MM.1S (cell line): Measurements from ENCODE around the gene TMEM156.

Experiments
- DNase-seq: peaks from one replicate; pipeline ENCODE4 v3.0.0-alpha.2; 2015
- H2AFZ ChIP-seq: fragments of 300-600 bp; sonication (generic); 2 replicates; pipeline ENCODE4 v1.6.0; 2016; ENCODE audit warnings: antibody characterized with exemption, low read length
- H3F3A ChIP-seq: fragments of 300-600 bp; sonication (generic); 2 replicates; pipeline ENCODE4 v1.6.1; 2016; ENCODE audit warnings: mild to moderate bottlenecking, antibody characterized with exemption, low read length, moderate library complexity, mixed read lengths; ENCODE audit not compliant: insufficient read depth
- H3K27ac ChIP-seq: fragments of 300-600 bp; sonication (generic); 2 replicates; pipeline ENCODE4 v1.5.1; 2016; ENCODE audit warnings: mild to moderate bottlenecking, low read length
- H3K27me3 ChIP-seq: fragments of 300-600 bp; sonication (generic); replicated peaks from 2 replicates; pipeline ENCODE4 v1.6.0; 2016; ENCODE audit warnings: low read length; ENCODE audit not compliant: insufficient read depth
- H3K36me3 ChIP-seq: fragments of 300-600 bp; sonication (generic); replicated peaks from 2 replicates; pipeline ENCODE4 v1.6.1; 2016; ENCODE audit warnings: mild to moderate bottlenecking, low read length, mixed read lengths; ENCODE audit not compliant: insufficient read depth
- H3K4me1 ChIP-seq: fragments of 300-600 bp; sonication (generic); 2 replicates; pipeline ENCODE4 v1.6.1; 2016; ENCODE audit warnings: low read length, mixed read lengths
- H3K4me2 ChIP-seq: fragments of 300-600 bp; sonication (generic); 2 replicates; pipeline ENCODE4 v1.6.0; 2016; ENCODE audit warnings: low read depth, low read length
- H3K4me3 ChIP-seq: fragments of 300-600 bp; sonication (generic); 2 replicates; pipeline ENCODE4 v1.5.1; 2016; ENCODE audit warnings: low read length, mixed read lengths
- H3K79me2 ChIP-seq: fragments of 300-600 bp; sonication (generic); 2 replicates; pipeline ENCODE4 v1.6.1; 2016; ENCODE audit warnings: mixed run types, low read length, mixed read lengths
- H3K9ac ChIP-seq: fragments of 300-600 bp; sonication (generic); 2 replicates; pipeline ENCODE4 v1.6.1; 2016; ENCODE audit warnings: low read length, mixed read lengths
- H3K9me2 ChIP-seq: fragments of 300-600 bp; sonication (generic); replicated peaks from 2 replicates; pipeline ENCODE4 v1.6.1; 2016; ENCODE audit warnings: mild to moderate bottlenecking, low read length, mixed read lengths; ENCODE audit not compliant: insufficient read depth
- H3K9me3 ChIP-seq: fragments of 300-600 bp; sonication (generic); replicated peaks from 2 replicates; pipeline ENCODE4 v1.6.1; 2016; ENCODE audit warnings: mild to moderate bottlenecking, low read length, mixed read lengths; ENCODE audit not compliant: insufficient read depth
- H4K20me1 ChIP-seq: fragments of 300-600 bp; sonication (generic); 2 replicates; pipeline ENCODE4 v1.6.1; 2016; ENCODE audit warnings: mild to moderate bottlenecking, low read length, moderate library complexity, mixed read lengths; ENCODE audit not compliant: insufficient read depth
- EZH2 ChIP-seq: fragments of 300-600 bp; sonication (generic); optimal IDR thresholded peaks from 2 replicates; pipeline ENCODE3; 2017; ENCODE audit warnings: low read depth, mild to moderate bottlenecking, antibody characterized with exemption, low read length, mixed read lengths
- EZH2phosphoT487 ChIP-seq: fragments of 300-600 bp; sonication (generic); IDR thresholded peaks from 2 replicates; pipeline ENCODE4 v1.6.1; 2018; ENCODE audit warnings: antibody characterized with exemption, low read length
- TF ChIP-seq, protein P1 (sequence below): fragments of 300-600 bp; sonication (generic); IDR thresholded peaks from 2 replicates; pipeline ENCODE4 v1.5.1; 2016; ENCODE audit warnings: antibody characterized with exemption, low read length, mixed read lengths

Gene TMEM156

GRCh38 chr4:38950734-38951133 is 81.5 kb downstream of the TMEM156 start:
- Histone ChIP-seq H4K20me1 (no peaks in the 10 kb centered on the region), H3K27me3 (no peaks in the 10 kb centered on the region), H3K4me3 (no peak overlapping the region), H3K9me2 (no peaks in the 10 kb centered on the region), H3K9ac (no peak overlapping the region), H3K36me3 (no peaks in the 10 kb centered on the region), H3K4me1 (no peaks in the 10 kb centered on the region), H3K27ac (no peak overlapping the region), H2AFZ (no peak overlapping the region), H3K4me2 (no peak overlapping the region), H3K9me3 (no peaks in the 10 kb centered on the region), H3F3A (no peaks in the 10 kb centered on the region), H3K79me2 (no peaks in the 10 kb centered on the region)
- TF ChIP-seq EZH2 (no peak), EZH2phosphoT487 (no peak)
- TF ChIP-seq, protein P1, sequence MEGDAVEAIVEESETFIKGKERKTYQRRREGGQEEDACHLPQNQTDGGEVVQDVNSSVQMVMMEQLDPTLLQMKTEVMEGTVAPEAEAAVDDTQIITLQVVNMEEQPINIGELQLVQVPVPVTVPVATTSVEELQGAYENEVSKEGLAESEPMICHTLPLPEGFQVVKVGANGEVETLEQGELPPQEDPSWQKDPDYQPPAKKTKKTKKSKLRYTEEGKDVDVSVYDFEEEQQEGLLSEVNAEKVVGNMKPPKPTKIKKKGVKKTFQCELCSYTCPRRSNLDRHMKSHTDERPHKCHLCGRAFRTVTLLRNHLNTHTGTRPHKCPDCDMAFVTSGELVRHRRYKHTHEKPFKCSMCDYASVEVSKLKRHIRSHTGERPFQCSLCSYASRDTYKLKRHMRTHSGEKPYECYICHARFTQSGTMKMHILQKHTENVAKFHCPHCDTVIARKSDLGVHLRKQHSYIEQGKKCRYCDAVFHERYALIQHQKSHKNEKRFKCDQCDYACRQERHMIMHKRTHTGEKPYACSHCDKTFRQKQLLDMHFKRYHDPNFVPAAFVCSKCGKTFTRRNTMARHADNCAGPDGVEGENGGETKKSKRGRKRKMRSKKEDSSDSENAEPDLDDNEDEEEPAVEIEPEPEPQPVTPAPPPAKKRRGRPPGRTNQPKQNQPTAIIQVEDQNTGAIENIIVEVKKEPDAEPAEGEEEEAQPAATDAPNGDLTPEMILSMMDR, result no peak
- no peak for DNase-seq

- DNase-seq, result no peak
- H3K27ac ChIP-seq, result no peak overlapping the region
- no peaks in the 10 kb centered on the region for H3K79me2 ChIP-seq
These were observed 82.0 kb downstream of the TMEM156 start for GRCh38 chr4:38950159-38950558.

GRCh38 chr4:38949411-38950051 is 82.7 kb downstream of the TMEM156 start:
- TF ChIP-seq, protein P1, result no peak
- TF ChIP-seq EZH2 (no peak), EZH2phosphoT487 (no peak)

More at GRCh38 chr4:38950159-38950558, 82.0 kb downstream of the TMEM156 start:
- H3K4me1 ChIP-seq, result no peaks in the 10 kb centered on the region
- no peaks in the 10 kb centered on the region for H3K36me3 ChIP-seq
- no peaks in the 10 kb centered on the region for H3K27me3 ChIP-seq
- H3K9me3 ChIP-seq, result no peaks in the 10 kb centered on the region
- no peak overlapping the region for H3K4me3 ChIP-seq
- no peaks in the 10 kb centered on the region for H3K9me2 ChIP-seq
- H4K20me1 ChIP-seq, result no peaks in the 10 kb centered on the region
- no peak overlapping the region for H2AFZ ChIP-seq
- TF ChIP-seq EZH2, result no peak
- no peak overlapping the region for H3K9ac ChIP-seq
- H3K4me2 ChIP-seq, result no peak overlapping the region
- H3F3A ChIP-seq, result no peaks in the 10 kb centered on the region

DNA sequence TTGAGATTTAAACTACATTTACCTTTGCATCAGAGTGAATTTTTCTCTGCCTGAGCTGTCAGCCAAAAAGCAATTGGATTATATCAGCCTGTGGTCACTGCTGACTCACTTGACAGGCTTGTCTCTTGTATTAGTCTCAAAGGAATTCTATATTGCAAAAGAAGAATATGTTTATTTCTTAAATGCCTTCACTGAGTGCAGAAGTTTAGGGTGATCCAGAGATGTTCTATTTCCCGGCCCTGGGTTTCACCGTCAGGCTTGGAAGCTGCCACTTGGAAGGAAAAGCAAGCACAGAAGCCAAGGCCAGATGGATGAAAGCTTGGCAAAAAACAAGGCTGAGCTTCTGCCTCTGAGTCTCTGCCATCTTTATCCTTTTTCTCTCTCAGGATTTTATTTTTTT is 83.7 kb downstream of the TMEM156 start:
- Histone ChIP-seq H3K9me2 (no peaks in the 10 kb centered on the region), H3K79me2 (no peaks in the 10 kb centered on the region), H3K9me3 (no peaks in the 10 kb centered on the region), H4K20me1 (no peaks in the 10 kb centered on the region), H3K27ac (peak overlapping the region; percentile 4; the same call in 1 of the 2 replicates), H3K36me3 (no peaks in the 10 kb centered on the region), H3K4me2 (no peak overlapping the region), H2AFZ (no peak overlapping the region), H3K4me3 (no peak overlapping the region), H3K27me3 (no peaks in the 10 kb centered on the region), H3K4me1 (no peaks in the 10 kb centered on the region), H3F3A (no peaks in the 10 kb centered on the region), H3K9ac (no peak overlapping the region)
- DNase-seq, result no peak
- TF ChIP-seq EZH2, result no peak
- TF ChIP-seq, protein P1, result no peak

More at GRCh38 chr4:38949411-38950051, 82.7 kb downstream of the TMEM156 start:
- H3K9me2 ChIP-seq, result no peaks in the 10 kb centered on the region
- no peaks in the 10 kb centered on the region for H3K4me1 ChIP-seq
- no peak overlapping the region; the same call in 1 of the 2 replicates for H3K27ac ChIP-seq
- no peaks in the 10 kb centered on the region for H3K9me3 ChIP-seq
- peak; percentile 38 for DNase-seq
- H3K27me3 ChIP-seq, result no peaks in the 10 kb centered on the region
- no peaks in the 10 kb centered on the region for H3K36me3 ChIP-seq
- H3F3A ChIP-seq, result no peaks in the 10 kb centered on the region
- H3K4me2 ChIP-seq, result no peak overlapping the region
- no peaks in the 10 kb centered on the region for H3K79me2 ChIP-seq
- no peak overlapping the region for H3K9ac ChIP-seq
- no peak overlapping the region for H2AFZ ChIP-seq
- H4K20me1 ChIP-seq, result no peaks in the 10 kb centered on the region
- no peak overlapping the region for H3K4me3 ChIP-seq
